Lower leg skin (tissue), 4 donors: ENCODE measurements around the gene CCDC91. TPM values are rescaled to one million over a fixed set of nuclear protein-coding genes. Genes with fewer than 3 reads are reported as not detected.

Experiments used
- DNase-seq, 2 donors: peaks; one replicate each; pipeline ENCODE4 v3.0.0-alpha.2; 2019; ENCODE audit warnings: low spot score in 2 of 2
- H3K4me3 ChIP-seq: fragments of 200-600 bp; sonication (generic); 2 replicates; pipeline ENCODE4 v1.5.1; 2017; ENCODE audit warnings: mild to moderate bottlenecking, low read depth; ENCODE audit not compliant: poor library complexity, severe bottlenecking
- POLR2A ChIP-seq, 2 donors: fragments of 450-650 bp; IDR thresholded peaks; one replicate each; pipeline ENCODE4 v1.6.1; 2016 to 2017; ENCODE audit warnings: antibody characterized with exemption in 2 of 2, mild to moderate bottlenecking in 1 of 2, moderate library complexity in 1 of 2
- WGBS, 2 donors: methylation state at CpG; one replicate each; pipeline ENCODE4 v1.1.5; 2018; 5-methylcytosine and 5-hydroxymethylcytosine counted together
- intact Hi-C: fragments of 100-400 bp; cut with DNase I; formaldehyde crosslinking; loops from one replicate; pipeline ENCODE4 v1.15.0; 2023; ENCODE audit warnings: low total_unique reads
- total RNA-seq, 4 donors: library from RNA; depleted of rRNA; stranded (reverse); fragments of >200 nt; gene quantifications; one replicate each; pipeline ENCODE4 v1.1.0, GENCODE V29; 2016
- TF ChIP-seq, protein P1 (sequence below), 3 donors: fragments of 450-650 bp; IDR thresholded peaks; one replicate each; pipeline ENCODE4 v1.5.1; 2016; ENCODE audit warnings: antibody characterized with exemption in 3 of 3, mild to moderate bottlenecking in 3 of 3, moderate library complexity in 2 of 3

Gene CCDC91, protein sequence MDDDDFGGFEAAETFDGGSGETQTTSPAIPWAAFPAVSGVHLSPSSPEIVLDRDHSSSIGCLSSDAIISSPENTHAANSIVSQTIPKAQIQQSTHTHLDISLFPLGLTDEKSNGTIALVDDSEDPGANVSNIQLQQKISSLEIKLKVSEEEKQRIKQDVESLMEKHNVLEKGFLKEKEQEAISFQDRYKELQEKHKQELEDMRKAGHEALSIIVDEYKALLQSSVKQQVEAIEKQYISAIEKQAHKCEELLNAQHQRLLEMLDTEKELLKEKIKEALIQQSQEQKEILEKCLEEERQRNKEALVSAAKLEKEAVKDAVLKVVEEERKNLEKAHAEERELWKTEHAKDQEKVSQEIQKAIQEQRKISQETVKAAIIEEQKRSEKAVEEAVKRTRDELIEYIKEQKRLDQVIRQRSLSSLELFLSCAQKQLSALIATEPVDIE
- 10 to 100 TPM; 13.8 to 31.0 (median 23.3) TPM for total RNA-seq

- peak within 1 kb of the TSS; percentile 86 for H3K4me3 ChIP-seq
- WGBS, 2 donors, result 1% methylated on average over 33 to 72 of the region's 72 CpGs
- no peak for TF ChIP-seq POLR2A (IDR thresholded peaks at IDR 0.05)
- TF ChIP-seq, protein P1, sequence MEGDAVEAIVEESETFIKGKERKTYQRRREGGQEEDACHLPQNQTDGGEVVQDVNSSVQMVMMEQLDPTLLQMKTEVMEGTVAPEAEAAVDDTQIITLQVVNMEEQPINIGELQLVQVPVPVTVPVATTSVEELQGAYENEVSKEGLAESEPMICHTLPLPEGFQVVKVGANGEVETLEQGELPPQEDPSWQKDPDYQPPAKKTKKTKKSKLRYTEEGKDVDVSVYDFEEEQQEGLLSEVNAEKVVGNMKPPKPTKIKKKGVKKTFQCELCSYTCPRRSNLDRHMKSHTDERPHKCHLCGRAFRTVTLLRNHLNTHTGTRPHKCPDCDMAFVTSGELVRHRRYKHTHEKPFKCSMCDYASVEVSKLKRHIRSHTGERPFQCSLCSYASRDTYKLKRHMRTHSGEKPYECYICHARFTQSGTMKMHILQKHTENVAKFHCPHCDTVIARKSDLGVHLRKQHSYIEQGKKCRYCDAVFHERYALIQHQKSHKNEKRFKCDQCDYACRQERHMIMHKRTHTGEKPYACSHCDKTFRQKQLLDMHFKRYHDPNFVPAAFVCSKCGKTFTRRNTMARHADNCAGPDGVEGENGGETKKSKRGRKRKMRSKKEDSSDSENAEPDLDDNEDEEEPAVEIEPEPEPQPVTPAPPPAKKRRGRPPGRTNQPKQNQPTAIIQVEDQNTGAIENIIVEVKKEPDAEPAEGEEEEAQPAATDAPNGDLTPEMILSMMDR (IDR thresholded peaks at IDR 0.05), result no peak
- intact Hi-C loops, result no loop called here
- peak; percentile 88 to 98 for DNase-seq
These were observed at the start of gene CCDC91 for GRCh38 chr12:28190321-28191050. CCDC91 (plus strand) TSS chr12:28190456; CDS start chr12:28257216, 66,760 bp downstream.

GRCh38 chr12:28144059-28144458 is 46.2 kb upstream of the CCDC91 start:
- intact Hi-C loops, result no loop called here
- no peak overlapping the region for H3K4me3 ChIP-seq
- WGBS, 2 donors, result 88 to 90% methylated on average over 8 of the region's 8 CpGs
- no peak for DNase-seq
- TF ChIP-seq, protein P1 (IDR thresholded peaks at IDR 0.05), result no peak
- TF ChIP-seq POLR2A (IDR thresholded peaks at IDR 0.05), result no peak

- TF ChIP-seq POLR2A (IDR thresholded peaks at IDR 0.05), result no peak
- TF ChIP-seq, protein P1 (IDR thresholded peaks at IDR 0.05), result no peak
- no peak overlapping the region for H3K4me3 ChIP-seq
- intact Hi-C loops, result no loop called here
- 87 to 98% methylated on average over 2 of the region's 2 CpGs for WGBS, 2 donors
- DNase-seq, result no peak
These were observed 45.7 kb upstream of the CCDC91 start for GRCh38 chr12:28144532-28144931.

DNA sequence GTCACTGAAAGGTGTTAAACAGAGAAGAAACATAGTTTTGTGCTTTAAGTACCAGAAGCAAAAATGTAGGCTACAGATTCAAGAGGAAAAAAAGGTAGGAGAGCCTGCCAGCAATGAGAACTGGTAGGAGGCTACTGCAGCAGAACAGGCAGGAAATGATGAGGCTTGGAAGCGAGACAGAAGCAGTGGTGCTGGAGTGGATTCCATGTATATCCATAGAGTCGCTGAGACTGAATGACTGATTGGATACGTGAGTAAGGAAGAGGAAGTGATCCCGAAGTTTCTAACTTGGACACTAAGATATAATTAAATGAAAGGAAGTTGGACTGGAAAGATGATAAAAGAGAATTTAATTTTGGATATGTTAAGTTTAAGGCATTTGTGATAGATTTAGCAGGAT is 45.0 kb upstream of the CCDC91 start:
- WGBS, 2 donors, result 78 to 87% methylated on average over 4 of the region's 4 CpGs
- intact Hi-C loops, result no loop called here

GRCh38 chr12:28149279-28149678 is 41.0 kb upstream of the CCDC91 start:
- DNase-seq, result no peak
- TF ChIP-seq POLR2A (IDR thresholded peaks at IDR 0.05), result no peak
- TF ChIP-seq, protein P1 (IDR thresholded peaks at IDR 0.05), result no peak
- no peak overlapping the region for H3K4me3 ChIP-seq
- 83 to 97% methylated on average over 3 of the region's 3 CpGs for WGBS, 2 donors
- intact Hi-C loops, result no loop called here

More for the DNA sequence above, 45.0 kb upstream of the CCDC91 start:
- H3K4me3 ChIP-seq, result no peak overlapping the region
- no peak for DNase-seq
- TF ChIP-seq POLR2A (IDR thresholded peaks at IDR 0.05), result no peak
- TF ChIP-seq, protein P1 (IDR thresholded peaks at IDR 0.05), result no peak
